ENCODE measurements around the gene ZNF586. TPM values are rescaled to one million over a fixed set of nuclear protein-coding genes. Genes with fewer than 3 reads are reported as not detected.
"Not testable (repeated sequence)": the region's sequence is repeated elsewhere in the genome, so short reads cannot be mapped to it uniquely, and the experiment has no call there.

ZNF586 gene
- polyA plus RNA-seq, 3 donors from 2014 or later: 8.1 to 14.6 (median 10.4) TPM

- H3K4me3 Mint-ChIP-seq: peak overlapping the region; percentile 47 to 89 (median 76)
- H3K9me3 Mint-ChIP-seq: no peaks in the 10 kb centered on the region
- H3K36me3 Mint-ChIP-seq: peaks cover 0 to 20% (median 6%) of the 10 kb centered on the region in 3 donors
- DNase-seq: peak in 1 of 3 donors; percentile 21
- H3K27me3 Mint-ChIP-seq (ENCODE audit: low read depth in 3 of 3): peaks cover 0 to 5% (median 3%) of the 10 kb centered on the region in 3 donors
- peaks cover 13 to 28% of the 10 kb centered on the region in 2 donors for H3K4me1 Mint-ChIP-seq
- peak overlapping the region; percentile 5 to 82 (median 54) for H3K27ac Mint-ChIP-seq
Measured at GRCh38 chr19:57803594-57804325, 34.3 kb downstream of the ZNF586 start.

- peaks cover 5 to 23% (median 13%) of the 10 kb centered on the region in 3 donors for H3K36me3 Mint-ChIP-seq
- peaks cover 18 to 27% of the 10 kb centered on the region in 2 donors for H3K4me1 Mint-ChIP-seq
- no peaks in the 10 kb centered on the region for H3K9me3 Mint-ChIP-seq
- H3K27ac Mint-ChIP-seq: no peak overlapping the region
- no peak for DNase-seq
- H3K4me3 Mint-ChIP-seq: no peak overlapping the region
- peaks cover 0 to 5% (median 3%) of the 10 kb centered on the region in 3 donors for H3K27me3 Mint-ChIP-seq (ENCODE audit: low read depth in 3 of 3)
Measured at GRCh38 chr19:57807541-57807940, 38.1 kb downstream of the ZNF586 start.

GRCh38 chr19:57810410-57811295, 41.2 kb downstream of the ZNF586 start:
- not testable (repeated sequence) for H3K9me3 Mint-ChIP-seq; DNase-seq; H3K4me3 Mint-ChIP-seq; H3K27me3 Mint-ChIP-seq (ENCODE audit: low read depth in 3 of 3)
- H3K4me1 Mint-ChIP-seq: peaks cover 30 to 35% of the 10 kb centered on the region in 2 donors
- H3K36me3 Mint-ChIP-seq: peaks cover 5 to 23% (median 13%) of the 10 kb centered on the region in 3 donors
- H3K27ac Mint-ChIP-seq: peak overlapping the region in 2 of 6 donors; percentile 12 to 14

GRCh38 chr19:57812226-57812625, 42.8 kb downstream of the ZNF586 start:
- Mint-ChIP-seq H3K9me3 (no peaks in the 10 kb centered on the region), H3K27me3 (ENCODE audit: low read depth in 3 of 3) (peaks cover 2 to 5% (median 3%) of the 10 kb centered on the region in 3 donors), H3K27ac (peak overlapping the region in 2 of 6 donors; percentile 3 to 60), H3K4me3 (peak overlapping the region in 2 of 5 donors; percentile 3 to 38), H3K4me1 (peaks cover 33 to 43% of the 10 kb centered on the region in 2 donors), H3K36me3 (peaks cover 5 to 18% (median 13%) of the 10 kb centered on the region in 3 donors)
- DNase-seq: no peak

- not testable (repeated sequence) for H3K9me3 Mint-ChIP-seq; DNase-seq; H3K27me3 Mint-ChIP-seq (ENCODE audit: low read depth in 3 of 3)
- H3K4me1 Mint-ChIP-seq: peaks cover 33 to 43% of the 10 kb centered on the region in 2 donors
- peak overlapping the region; percentile 38 to 98 (median 71) for H3K4me3 Mint-ChIP-seq
- peak overlapping the region in 4 of 6 donors; percentile 37 to 82 (median 66) for H3K27ac Mint-ChIP-seq
- H3K36me3 Mint-ChIP-seq: peaks cover 5 to 12% (median 7%) of the 10 kb centered on the region in 3 donors
Measured at GRCh38 chr19:57812975-57813820, 43.7 kb downstream of the ZNF586 start.

DNA sequence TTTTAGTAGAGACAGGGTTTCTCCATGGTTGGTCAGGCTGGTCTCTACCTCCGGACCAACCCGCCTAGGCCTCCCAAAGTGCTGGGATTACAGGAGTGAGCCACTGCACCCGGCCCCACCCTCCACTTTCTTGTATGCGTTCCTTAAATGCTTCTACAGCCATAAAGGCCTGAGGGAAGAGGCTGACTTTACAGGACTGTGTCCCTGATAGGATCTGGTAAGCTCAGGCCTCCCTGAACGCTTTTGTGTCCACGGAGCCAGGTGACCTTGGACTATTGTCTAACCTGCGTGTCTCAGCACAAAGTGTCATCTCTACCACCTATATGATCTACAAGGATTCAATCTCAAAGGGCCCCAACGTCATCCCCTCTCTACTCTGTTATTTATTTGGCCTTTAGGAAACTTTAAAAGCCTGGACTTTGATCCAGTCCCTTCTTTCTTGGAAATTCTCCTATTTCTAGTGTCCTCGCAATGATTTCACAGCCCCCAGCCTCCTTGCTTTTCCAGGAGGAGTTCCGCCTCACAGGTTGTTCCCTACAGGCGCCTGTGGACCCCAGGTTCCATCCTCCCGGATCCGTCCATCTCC, 44.5 kb downstream of the ZNF586 start:
- Mint-ChIP-seq H3K27ac (peak overlapping the region; percentile 91 to 97 (median 95)), H3K4me3 (peak overlapping the region; percentile 97 to 98 (median 97)), H3K36me3 (peaks cover 5 to 8% (median 7%) of the 10 kb centered on the region in 3 donors), H3K27me3 (ENCODE audit: low read depth in 3 of 3) (peaks cover 2 to 5% (median 3%) of the 10 kb centered on the region in 3 donors), H3K9me3 (no peaks in the 10 kb centered on the region), H3K4me1 (peaks cover 37 to 48% of the 10 kb centered on the region in 2 donors)
- no peak for DNase-seq

DNA sequence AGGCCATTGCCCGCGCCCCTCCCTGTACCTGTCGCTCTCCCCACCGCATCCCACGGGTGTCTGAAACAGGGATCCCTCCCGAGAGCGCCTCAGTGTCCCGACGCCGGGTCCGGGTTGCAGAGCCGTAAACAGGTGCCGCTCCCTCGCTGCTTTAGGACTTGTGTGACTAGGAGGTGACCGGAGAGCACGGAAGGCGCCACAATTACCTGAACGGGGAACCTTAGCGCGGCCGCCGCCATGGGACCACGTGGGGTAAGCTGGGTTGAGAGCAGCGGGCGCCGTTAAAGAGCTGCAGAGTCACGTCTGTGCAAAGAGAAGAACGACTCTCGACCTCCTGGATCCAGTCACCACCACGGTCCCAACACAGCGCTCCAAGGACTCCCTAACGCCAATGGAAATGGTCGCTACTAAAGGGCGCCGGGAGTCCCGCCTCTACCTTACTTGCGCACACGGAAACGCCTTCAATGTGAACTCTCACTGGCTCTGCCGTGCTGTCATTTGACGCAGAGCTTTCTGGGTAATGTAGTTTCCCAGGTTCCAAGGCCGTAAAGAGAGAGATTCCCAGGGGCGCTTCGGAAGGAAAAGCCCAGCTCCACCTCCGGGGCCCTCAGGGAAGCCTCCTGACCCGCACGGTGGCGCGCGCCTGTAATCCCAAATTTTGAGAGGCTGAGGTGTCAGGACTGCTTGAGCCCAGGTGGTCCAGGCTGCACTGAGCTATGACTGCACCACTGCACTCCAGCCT, 45.2 kb downstream of the ZNF586 start, which contains the start of gene ZNF552:
Gene ZNF552 (minus strand): TSS at position 409 of the 742 bp plus-strand sequence. CDS start 170 bp downstream, at position 239.
- peak within 1 kb of the TSS; percentile 97 to 98 (median 97) for H3K4me3 Mint-ChIP-seq
- H3K9me3 Mint-ChIP-seq: no peaks in the 10 kb centered on the region
- peak; percentile 72 to 75 (median 73) for DNase-seq
- peaks cover 41 to 54% of the 10 kb centered on the region in 2 donors for H3K4me1 Mint-ChIP-seq
- H3K27me3 Mint-ChIP-seq (ENCODE audit: low read depth in 3 of 3): peaks cover 2 to 7% (median 3%) of the 10 kb centered on the region in 3 donors
- H3K27ac Mint-ChIP-seq: peak within 1 kb of the TSS; percentile 91 to 97 (median 95)
- peaks cover 1 to 5% (median 3%) of the 10 kb centered on the region in 3 donors for H3K36me3 Mint-ChIP-seq

- Mint-ChIP-seq H3K36me3 (peaks cover 0 to 4% (median 3%) of the 10 kb centered on the region in 3 donors), H3K4me3 (peak overlapping the region; percentile 97 to 98 (median 97)), H3K4me1 (peaks cover 49 to 62% of the 10 kb centered on the region in 2 donors), H3K9me3 (no peaks in the 10 kb centered on the region), H3K27ac (peak overlapping the region; percentile 91 to 97 (median 95)), H3K27me3 (ENCODE audit: low read depth in 3 of 3) (peaks cover 2 to 7% (median 3%) of the 10 kb centered on the region in 3 donors)
- DNase-seq: no peak
Measured at GRCh38 chr19:57815247-57816075, 46.0 kb downstream of the ZNF586 start.

GRCh38 chr19:57816652-57817051, 47.2 kb downstream of the ZNF586 start:
- no peak for DNase-seq
- peak overlapping the region in 3 of 5 donors; percentile 45 to 70 (median 69) for H3K4me3 Mint-ChIP-seq
- peak overlapping the region in 1 of 6 donors; percentile 33 for H3K27ac Mint-ChIP-seq
- H3K36me3 Mint-ChIP-seq: peaks cover 0 to 5% (median 3%) of the 10 kb centered on the region in 3 donors
- H3K9me3 Mint-ChIP-seq: no peaks in the 10 kb centered on the region
- peaks cover 2 to 7% (median 3%) of the 10 kb centered on the region in 3 donors for H3K27me3 Mint-ChIP-seq (ENCODE audit: low read depth in 3 of 3)
- peaks cover 55 to 72% of the 10 kb centered on the region in 2 donors for H3K4me1 Mint-ChIP-seq

GRCh38 chr19:57817976-57818375, 48.5 kb downstream of the ZNF586 start:
- H3K27me3 Mint-ChIP-seq (ENCODE audit: low read depth in 3 of 3): peaks cover 2 to 7% (median 3%) of the 10 kb centered on the region in 3 donors
- H3K9me3 Mint-ChIP-seq: no peaks in the 10 kb centered on the region
- peaks cover 0 to 5% (median 4%) of the 10 kb centered on the region in 3 donors for H3K36me3 Mint-ChIP-seq
- peak overlapping the region in 1 of 6 donors; percentile 86 for H3K27ac Mint-ChIP-seq
- H3K4me3 Mint-ChIP-seq: peak overlapping the region in 4 of 5 donors; percentile 75 to 97 (median 84)
- no peak for DNase-seq
- H3K4me1 Mint-ChIP-seq: peaks cover 58 to 71% of the 10 kb centered on the region in 2 donors

- DNase-seq: no peak
- H3K4me3 Mint-ChIP-seq: peak overlapping the region; percentile 75 to 97 (median 79)
- no peaks in the 10 kb centered on the region for H3K9me3 Mint-ChIP-seq
- peaks cover 2 to 7% (median 3%) of the 10 kb centered on the region in 3 donors for H3K27me3 Mint-ChIP-seq (ENCODE audit: low read depth in 3 of 3)
- peaks cover 54 to 71% of the 10 kb centered on the region in 2 donors for H3K4me1 Mint-ChIP-seq
- peak overlapping the region in 3 of 6 donors; percentile 68 to 86 (median 77) for H3K27ac Mint-ChIP-seq
- peaks cover 0 to 5% (median 4%) of the 10 kb centered on the region in 3 donors for H3K36me3 Mint-ChIP-seq
Measured at GRCh38 chr19:57818378-57818777, 48.9 kb downstream of the ZNF586 start.

All from immature natural killer cell (primary cell).